ENCODE measurements around the gene ABCA6. TPM values are rescaled to one million over a fixed set of nuclear protein-coding genes. Genes with fewer than 3 reads are reported as not detected.

The ABCA6 gene
- total and polyA plus RNA-seq, 10 of the 15 experiments (the other 5 are each of a cell fraction or from before 2014, with no cell fraction given) = 6.8 to 36.9 (median 12.6) TPM

- TF ChIP-seq ZBTB11 (CRISPR knock-in tag; IDR thresholded peaks at IDR 0.05) = no peak
Measured at GRCh38 chr17:69055334-69055733, 86.4 kb downstream of the ABCA6 start (continued).

- ATAC-seq (no peak), DNase-seq (ENCODE audit: low read depth, low spot score) (no peak), FAIRE-seq (no peak)
- TF ChIP-seq MYC (IDR thresholded peaks at IDR 0.05; ENCODE audit: insufficient read depth, insufficient read length, insufficient replicate concordance, low read length, severe bottlenecking) (no peak), YY1 (IDR thresholded peaks at IDR 0.05; ENCODE audit: low read depth, low read length) (no peak), IRF3 (IDR thresholded peaks at IDR 0.05) (no peak), ATF2 (IDR thresholded peaks at IDR 0.05; ENCODE audit: low read length) (no peak), SIN3A (IDR thresholded peaks at IDR 0.05; ENCODE audit: low read depth, low read length) (no peak), ZNF207 (IDR thresholded peaks at IDR 0.05; ENCODE audit: borderline replicate concordance) (no peak), JUND (IDR thresholded peaks at IDR 0.05; ENCODE audit: low read depth, low read length) (no peak), MTA3 (IDR thresholded peaks at IDR 0.05; ENCODE audit: borderline replicate concordance, low read length) (no peak), NRF1 (conservative IDR thresholded peaks at IDR 0.05; ENCODE audit: low read depth, low read length) (no peak), MAX (IDR thresholded peaks at IDR 0.05; ENCODE audit: low read depth, low read length) (no peak), PAX8 (IDR thresholded peaks at IDR 0.05) (no peak)
- Histone ChIP-seq H3K27ac (ENCODE audit: control insufficient read depth, insufficient read depth) (no peak overlapping the region), H3K9me3 (replicated peaks; ENCODE audit: control insufficient read depth, insufficient read depth, low read length) (no peaks in the 10 kb centered on the region; the same call in 1 of the 3 replicates), H3K4me2 (ENCODE audit: control insufficient read depth, insufficient read depth) (no peak overlapping the region), H4K20me1 (ENCODE audit: control insufficient read depth, insufficient read depth) (no peaks in the 10 kb centered on the region), H3K9ac (ENCODE audit: control insufficient read depth, insufficient read depth, low read length) (no peak overlapping the region), H3K36me3 (ENCODE audit: control insufficient read depth in 2 of 2, insufficient read depth in 2 of 2, low read length in 1 of 2) (no peaks in the 10 kb centered on the region), H2AFZ (ENCODE audit: control insufficient read depth, low read depth, low read length) (no peak overlapping the region), H3K4me3 (no peak overlapping the region), H3K27me3 (replicated peaks in 1 of 2; ENCODE audit: control insufficient read depth in 2 of 2, insufficient read depth in 2 of 2, low read length in 1 of 2) (no peaks in the 10 kb centered on the region), H3K79me2 (ENCODE audit: control insufficient read depth, insufficient read depth, low read length) (no peaks in the 10 kb centered on the region), H3K4me1 (ENCODE audit: control insufficient read depth, insufficient read depth, low read length) (no peaks in the 10 kb centered on the region)
- SMC1A ChIA-PET (ENCODE audit: uncharacterized antibody, unreplicated experiment) = interaction anchor here (0.7 to 0.9 kb wide), 2 partner anchors 11 to 1625 kb away, joined by 3 to 6 read pairs; no protein-coding TSS in a partner anchor
- POLR2A ChIA-PET = interaction anchor here (0.6 kb wide), 1 partner anchor 1233 kb away, joined by 3 read pairs; no protein-coding TSS in a partner anchor
- intact Hi-C loops (cut with micrococcal nuclease; ENCODE audit: unreplicated experiment) (no loop called here), in situ Hi-C loops (cut with MboI) (no loop called here)
- WGBS (ENCODE audit: insufficient coverage, insufficient replicate concordance, low lambda C conversion rate, missing lambda C conversion rate) = 88% methylated on average over 5 of the region's 5 CpGs
- BruUV-seq (replicated peaks) = no TSS peak
- CTCF ChIA-PET = interaction anchor here (1.2 to 1.8 kb wide), 2 partner anchors 7 to 11 kb away, joined by 3 to 5 read pairs; no protein-coding TSS in a partner anchor
- RAD21 ChIA-PET (ENCODE audit: unreplicated experiment) = no interaction called here
Measured at GRCh38 chr17:69050999-69051775, 90.5 kb downstream of the ABCA6 start.
